HepG2 (cell line): Measurements from ENCODE around the gene SMC6.

Source experiments
- BCLAF1 ChIP-seq: fragments of 450-650 bp; IDR thresholded peaks from 2 replicates; pipeline ENCODE4 v1.6.1; 2017; ENCODE audit warnings: mild to moderate bottlenecking
- CTCF ChIP-seq: sonication (generic); formaldehyde crosslinking; IDR thresholded peaks from 2 replicates; pipeline ENCODE4 v1.5.0; 2020; ENCODE audit warnings: mild to moderate bottlenecking, missing genetic modification reagents, moderate library complexity
- EZH2 ChIP-seq: conservative IDR thresholded peaks from 2 replicates; pipeline ENCODE4 v1.6.1; 2012; ENCODE audit warnings: mild to moderate bottlenecking, low read depth, low read length, moderate library complexity
- HNF4A ChIP-seq: sonication (generic); formaldehyde crosslinking; IDR thresholded peaks from 2 replicates; pipeline ENCODE4 v1.4.0; 2020; ENCODE audit warnings: missing genetic modification reagents
- MED1 ChIP-seq: sonication (generic); formaldehyde crosslinking; IDR thresholded peaks from 2 replicates; pipeline ENCODE4 v1.4.0; 2020; ENCODE audit warnings: missing genetic modification reagents
- MTERF4 ChIP-seq: sonication (generic); formaldehyde crosslinking; IDR thresholded peaks from 2 replicates; pipeline ENCODE4 v1.8.0; 2023; ENCODE audit warnings: mild to moderate bottlenecking, missing genetic modification reagents
- NR2F1 ChIP-seq, 2 experiments: fragments of 450-650 bp in 1 of 2; formaldehyde crosslinking in 1 of 2; IDR thresholded peaks; 2 replicates each; pipeline versions ENCODE4 v1.5.0 to v1.6.1; 2016 to 2020; ENCODE audit warnings: mild to moderate bottlenecking in 1 of 2, missing compliant biosample characterization in 1 of 2, missing genetic modification reagents in 1 of 2, moderate library complexity in 1 of 2
- PBX3 ChIP-seq: sonication (generic); formaldehyde crosslinking; IDR thresholded peaks from 2 replicates; pipeline ENCODE4 v1.8.1; 2023; ENCODE audit warnings: missing genetic modification reagents, inconsistent platforms, borderline replicate concordance
- POLR2A ChIP-seq, 2 experiments: IDR thresholded peaks; 2 replicates each; pipeline ENCODE4 v1.6.1; 2011; ENCODE audit warnings: low read depth in 2 of 2, low read length in 2 of 2, mild to moderate bottlenecking in 1 of 2, moderate library complexity in 1 of 2; ENCODE audit not compliant: insufficient read depth in 1 of 2
- TCF7 ChIP-seq: sonication (generic); IDR thresholded peaks from 2 replicates; pipeline ENCODE4 v1.6.1; 2016; ENCODE audit warnings: antibody characterized with exemption, low read depth
- ZNF317 ChIP-seq: sonication (generic); formaldehyde crosslinking; IDR thresholded peaks from 2 replicates; pipeline ENCODE4 v1.5.0; 2020; ENCODE audit warnings: mild to moderate bottlenecking, missing genetic modification reagents
- ZNF660 ChIP-seq: sonication (generic); formaldehyde crosslinking; IDR thresholded peaks from 2 replicates; pipeline ENCODE4 v1.5.1; 2020; ENCODE audit warnings: mild to moderate bottlenecking, low read depth, missing genetic modification reagents, borderline replicate concordance
- TF ChIP-seq, protein P1 (sequence below): IDR thresholded peaks from 2 replicates; pipeline ENCODE4 v1.6.1; 2016; ENCODE audit warnings: low read depth

GRCh38 chr2:17798338-17798737 is 44.7 kb upstream of the SMC6 start:
- TF ChIP-seq BCLAF1 (no peak), MTERF4 (CRISPR knock-in tag) (no peak), TCF7 (no peak), POLR2A (IDR thresholded peaks at IDR 0.05; ENCODE audit: insufficient read depth in 1 of 2, low read depth in 2 of 2, low read length in 2 of 2) (no peak), HNF4A (CRISPR knock-in tag) (no peak), NR2F1 (CRISPR knock-in tag; IDR thresholded peaks at IDR 0.05) (no peak), CTCF (CRISPR knock-in tag) (no peak), MED1 (CRISPR knock-in tag) (no peak), EZH2 (no peak), ZNF660 (no peak), PBX3 (CRISPR knock-in tag) (no peak), ZNF317 (CRISPR knock-in tag) (no peak)
- TF ChIP-seq, protein P1, sequence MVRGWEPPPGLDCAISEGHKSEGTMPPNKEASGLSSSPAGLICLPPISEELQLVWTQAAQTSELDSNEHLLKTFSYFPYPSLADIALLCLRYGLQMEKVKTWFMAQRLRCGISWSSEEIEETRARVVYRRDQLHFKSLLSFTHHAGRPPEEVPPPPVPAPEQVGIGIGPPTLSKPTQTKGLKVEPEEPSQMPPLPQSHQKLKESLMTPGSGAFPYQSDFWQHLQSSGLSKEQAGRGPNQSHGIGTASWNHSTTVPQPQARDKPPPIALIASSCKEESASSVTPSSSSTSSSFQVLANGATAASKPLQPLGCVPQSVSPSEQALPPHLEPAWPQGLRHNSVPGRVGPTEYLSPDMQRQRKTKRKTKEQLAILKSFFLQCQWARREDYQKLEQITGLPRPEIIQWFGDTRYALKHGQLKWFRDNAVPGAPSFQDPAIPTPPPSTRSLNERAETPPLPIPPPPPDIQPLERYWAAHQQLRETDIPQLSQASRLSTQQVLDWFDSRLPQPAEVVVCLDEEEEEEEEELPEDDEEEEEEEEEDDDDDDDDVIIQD (CRISPR knock-in tag): no peak
